Activated CD4-positive, alpha-beta T cell treated with anti-CD3 and anti-CD28 coated beads for 4 hours (primary cell): ENCODE measurements around the gene CSNK2A1.
"Not testable (repeated sequence)": the region's sequence is repeated elsewhere in the genome, so short reads cannot be mapped to it uniquely, and the experiment has no call there.

Source experiments
- DNase-seq, 2 donors: peaks; one replicate each; pipeline ENCODE4 v3.0.0-alpha.2; 2020

CSNK2A1 gene

GRCh38 chr20:543369-544152 is at the start of gene CSNK2A1:
Gene CSNK2A1, minus strand, starts transcription at chr20:543790. Its CDS starts 35,239 bp downstream, at chr20:508551.
- DNase-seq = peak; percentile 93 to 96

GRCh38 chr20:592506-592905 is 48.9 kb upstream of the CSNK2A1 start:
- no peak for DNase-seq

- no peak for DNase-seq
These were observed 48.4 kb upstream of the CSNK2A1 start for GRCh38 chr20:591941-592340.

DNA sequence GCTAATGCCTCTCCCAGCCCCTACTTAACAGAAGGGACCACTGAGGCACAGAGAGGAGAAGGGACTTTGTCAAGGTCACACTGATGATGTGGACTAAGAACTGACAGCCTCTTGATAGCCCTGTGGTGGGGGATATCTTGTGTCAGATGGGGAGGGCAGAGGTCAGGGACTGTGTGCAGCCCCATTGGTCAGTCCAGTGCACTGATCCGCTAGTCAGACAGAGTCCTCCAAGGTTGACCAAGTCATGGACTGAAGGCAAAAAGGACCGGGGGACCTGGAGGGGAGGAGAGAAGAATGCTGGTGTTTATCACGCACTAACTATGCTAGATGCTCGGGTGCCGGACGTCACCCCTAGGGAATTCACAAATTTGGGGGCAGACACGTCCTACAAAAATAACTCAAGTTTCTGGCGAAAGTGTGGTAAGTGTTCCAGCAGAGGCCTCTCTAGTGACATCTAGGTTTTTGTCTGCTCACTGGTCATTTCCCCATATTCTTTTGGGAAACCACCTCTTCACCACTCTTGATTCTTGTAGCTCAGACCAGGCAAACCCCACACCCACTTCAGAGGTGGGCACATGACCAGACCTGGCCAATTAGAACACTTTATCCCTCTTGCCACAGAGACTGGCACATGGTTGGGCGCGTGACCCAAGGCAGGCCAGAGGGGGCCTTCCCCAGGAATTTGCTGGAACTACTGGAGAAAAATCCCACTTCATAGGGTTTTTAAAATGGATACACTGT is 45.5 kb upstream of the CSNK2A1 start:
- DNase-seq = no peak

DNA sequence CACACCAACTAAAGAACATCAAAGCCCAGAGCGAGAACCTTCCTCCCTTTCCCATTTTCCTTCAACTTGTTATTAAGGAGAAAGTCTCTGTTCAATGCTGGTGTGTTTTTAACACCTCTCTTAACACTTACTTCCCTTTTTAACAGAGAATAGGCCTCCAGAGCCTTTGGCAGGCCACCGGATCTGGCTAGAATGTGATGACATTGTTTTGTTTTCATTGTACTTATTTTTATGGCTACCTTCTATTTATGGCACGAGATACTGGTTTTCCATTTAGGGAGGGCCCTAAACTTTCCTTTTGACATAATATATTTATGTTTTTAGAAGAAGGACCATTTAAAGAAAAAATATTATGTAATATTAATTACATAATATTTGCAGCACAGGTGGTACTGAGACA is 44.9 kb upstream of the CSNK2A1 start:
- DNase-seq = no peak

- no peak for DNase-seq
These were observed 41.3 kb upstream of the CSNK2A1 start for GRCh38 chr20:584971-585301.

DNA sequence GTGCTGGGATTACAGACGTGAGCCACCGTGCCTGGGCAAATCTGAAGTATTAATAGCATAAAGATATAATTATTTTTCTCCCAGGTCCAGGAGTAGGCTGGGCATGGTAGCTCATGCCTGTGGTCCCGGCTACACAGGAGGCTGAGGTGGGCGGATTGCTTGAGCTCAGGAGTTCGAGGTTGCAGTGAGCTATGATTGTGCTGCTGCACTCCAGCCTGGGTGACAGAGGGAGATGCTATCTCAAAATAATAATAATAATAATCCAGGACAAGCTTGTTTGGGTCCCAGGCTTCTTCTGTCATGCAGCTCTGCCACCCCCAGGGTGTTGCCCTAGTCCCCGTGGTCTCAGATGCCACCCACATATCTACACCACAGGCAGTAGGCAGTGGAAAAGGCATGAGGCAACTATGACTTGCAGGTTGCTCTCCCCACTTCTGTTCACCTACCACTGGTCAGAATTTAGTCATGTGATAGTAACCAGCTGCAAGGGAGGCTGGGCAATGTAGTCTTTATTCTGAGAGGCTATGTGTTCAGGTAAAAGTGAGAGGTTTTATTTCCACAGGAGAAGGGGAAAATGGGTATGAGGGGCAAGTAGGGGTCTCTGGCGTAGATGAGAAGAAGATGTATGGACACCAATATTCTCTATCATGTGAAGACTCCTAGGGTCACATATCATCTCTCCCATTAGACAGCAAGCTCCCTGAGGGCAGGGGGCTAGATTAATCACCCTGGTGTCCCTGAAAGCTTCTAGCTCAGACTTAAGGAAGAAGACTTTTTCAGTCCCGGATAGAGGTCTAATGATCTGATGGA is 40.8 kb upstream of the CSNK2A1 start:
- DNase-seq = no peak

- DNase-seq = no peak
These were observed 38.6 kb upstream of the CSNK2A1 start for GRCh38 chr20:582204-582603.

DNA sequence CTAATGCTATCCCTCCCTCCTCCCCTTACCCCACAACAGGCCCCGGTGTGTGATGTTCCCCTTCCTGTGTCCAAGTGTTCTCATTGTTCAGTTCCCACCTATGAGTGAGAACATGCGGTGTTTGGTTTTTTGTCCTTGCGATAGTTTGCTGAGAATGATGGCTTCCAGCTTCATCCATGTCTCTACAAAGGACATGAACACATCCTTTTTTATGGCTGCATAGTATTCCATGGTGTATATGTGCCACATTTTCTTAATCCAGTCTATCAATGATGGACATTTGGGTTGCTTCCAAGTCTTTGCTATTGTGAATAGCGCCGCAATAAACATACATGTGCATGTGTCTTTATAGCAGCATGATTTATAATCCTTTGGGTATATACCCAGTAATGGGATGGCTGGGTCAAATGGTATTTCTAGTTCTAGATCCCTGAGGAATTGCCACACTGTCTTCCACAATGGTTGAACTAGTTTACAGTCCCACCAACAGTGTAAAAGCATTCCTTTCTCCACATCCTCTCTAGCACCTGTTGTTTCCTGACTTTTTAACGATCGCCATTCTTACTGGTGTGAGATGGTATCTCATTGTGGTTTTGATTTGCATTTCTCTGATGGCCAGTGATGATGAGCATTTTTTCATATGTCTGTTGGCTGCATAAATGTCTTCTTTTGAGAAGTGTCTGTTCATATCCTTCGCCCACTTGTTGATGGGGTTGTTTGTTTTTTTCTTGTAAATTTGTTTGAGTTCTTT is 35.5 kb upstream of the CSNK2A1 start:
- not testable (repeated sequence) for DNase-seq

DNA sequence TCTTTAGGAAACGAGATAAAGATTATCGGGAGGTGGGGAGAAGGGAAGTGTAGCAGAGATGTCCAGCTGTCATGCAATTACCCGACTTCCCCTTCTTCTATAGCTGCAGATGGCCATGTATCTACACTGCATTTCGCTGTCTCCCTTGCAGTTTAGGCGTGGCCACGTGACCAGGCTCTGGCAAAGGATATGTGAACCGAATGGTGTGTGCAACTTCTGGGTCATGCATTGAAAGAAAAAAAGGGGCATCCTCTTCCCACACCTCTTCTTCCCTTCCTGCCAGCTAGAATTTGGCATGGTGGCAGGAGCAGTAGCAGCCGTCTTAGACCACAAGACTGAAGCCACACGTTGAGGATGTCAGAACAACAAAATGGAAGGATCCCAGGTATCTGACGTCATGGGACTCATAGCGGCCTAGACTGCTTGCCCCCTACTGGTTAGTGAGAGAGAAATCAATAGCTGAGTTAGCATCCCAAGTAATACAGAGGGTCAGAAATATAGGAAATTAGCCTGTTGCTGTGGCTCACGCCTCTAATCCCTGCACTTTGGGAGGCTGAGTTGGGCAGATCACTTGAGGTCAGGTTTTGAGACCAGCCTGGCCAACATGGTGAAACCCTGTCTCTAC is 33.7 kb upstream of the CSNK2A1 start:
- no peak for DNase-seq

- DNase-seq = no peak
These were observed 32.6 kb upstream of the CSNK2A1 start for GRCh38 chr20:576156-576555.

DNA sequence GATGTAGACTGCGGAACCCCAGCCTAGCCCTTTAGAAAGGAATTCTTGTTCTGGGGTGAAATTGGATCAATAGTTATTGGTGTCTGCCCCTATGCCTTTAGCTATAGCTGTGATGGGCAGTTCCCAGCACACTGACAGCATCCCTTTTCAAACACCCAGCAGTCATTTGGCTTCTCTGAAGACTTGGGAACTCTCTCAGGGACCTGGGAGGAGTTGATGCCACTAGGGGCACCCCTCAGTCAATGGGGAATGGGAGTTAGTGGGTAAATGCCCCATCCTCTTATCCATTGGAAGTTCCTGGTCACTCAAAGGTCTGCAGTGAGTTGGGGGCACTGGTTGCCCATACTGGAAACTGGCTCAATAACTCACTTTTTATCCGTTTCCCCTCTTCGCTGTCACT is 31.6 kb upstream of the CSNK2A1 start:
- no peak for DNase-seq

DNA sequence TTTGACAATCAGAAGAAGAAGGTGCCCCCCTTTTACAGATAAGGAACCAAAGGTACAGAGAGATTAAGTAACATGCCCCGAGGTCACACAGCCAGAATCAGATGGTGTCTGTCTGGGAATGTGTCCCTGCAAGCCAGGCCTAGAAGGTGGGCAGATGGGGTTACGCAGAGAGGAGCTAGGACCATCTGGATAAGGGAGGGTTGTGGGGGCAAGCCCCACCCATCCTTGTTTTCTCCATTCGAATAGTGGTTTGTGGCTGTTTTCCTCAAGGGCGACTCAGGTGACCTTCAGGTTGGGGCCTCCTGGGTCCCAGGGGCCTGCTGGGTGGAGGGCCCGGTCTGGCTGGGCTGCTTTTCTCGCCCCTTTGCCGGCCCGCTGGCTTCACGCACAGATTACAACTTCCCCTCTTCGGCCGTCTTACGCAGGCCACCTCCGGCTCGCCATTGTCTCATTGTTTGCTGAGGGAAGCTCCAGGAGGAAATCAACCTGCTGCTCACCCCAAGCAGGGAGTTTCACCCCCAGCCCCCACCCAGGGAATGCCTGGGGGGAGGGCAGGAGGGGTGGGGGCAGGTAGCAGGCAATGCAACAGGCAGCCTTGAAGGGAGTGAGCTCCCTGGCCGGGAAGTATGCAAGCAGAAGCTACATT is 30.8 kb upstream of the CSNK2A1 start:
- DNase-seq = no peak

GRCh38 chr20:573414-574296 is 30.1 kb upstream of the CSNK2A1 start:
- no peak for DNase-seq

DNA sequence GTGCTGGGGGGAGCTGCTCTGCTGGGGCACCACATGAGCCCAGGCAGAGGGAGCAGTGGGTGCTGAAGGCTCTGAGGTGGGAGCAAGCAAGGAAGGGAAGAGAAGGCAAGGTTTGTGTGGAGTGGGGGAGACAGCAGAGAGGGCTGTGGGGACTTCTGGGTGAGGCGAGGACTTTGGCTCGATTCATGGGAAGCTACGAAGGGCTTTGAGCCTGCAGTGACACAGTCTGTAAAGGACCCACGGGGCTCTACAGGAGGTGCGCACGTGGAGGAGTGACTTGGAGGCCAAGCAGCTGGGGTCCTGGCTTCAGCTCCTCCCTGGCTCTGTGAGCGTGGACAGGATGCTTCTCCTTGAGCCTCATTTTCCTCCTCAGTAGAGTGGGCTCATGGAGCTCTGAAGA is 29.1 kb upstream of the CSNK2A1 start:
- DNase-seq = no peak

DNA sequence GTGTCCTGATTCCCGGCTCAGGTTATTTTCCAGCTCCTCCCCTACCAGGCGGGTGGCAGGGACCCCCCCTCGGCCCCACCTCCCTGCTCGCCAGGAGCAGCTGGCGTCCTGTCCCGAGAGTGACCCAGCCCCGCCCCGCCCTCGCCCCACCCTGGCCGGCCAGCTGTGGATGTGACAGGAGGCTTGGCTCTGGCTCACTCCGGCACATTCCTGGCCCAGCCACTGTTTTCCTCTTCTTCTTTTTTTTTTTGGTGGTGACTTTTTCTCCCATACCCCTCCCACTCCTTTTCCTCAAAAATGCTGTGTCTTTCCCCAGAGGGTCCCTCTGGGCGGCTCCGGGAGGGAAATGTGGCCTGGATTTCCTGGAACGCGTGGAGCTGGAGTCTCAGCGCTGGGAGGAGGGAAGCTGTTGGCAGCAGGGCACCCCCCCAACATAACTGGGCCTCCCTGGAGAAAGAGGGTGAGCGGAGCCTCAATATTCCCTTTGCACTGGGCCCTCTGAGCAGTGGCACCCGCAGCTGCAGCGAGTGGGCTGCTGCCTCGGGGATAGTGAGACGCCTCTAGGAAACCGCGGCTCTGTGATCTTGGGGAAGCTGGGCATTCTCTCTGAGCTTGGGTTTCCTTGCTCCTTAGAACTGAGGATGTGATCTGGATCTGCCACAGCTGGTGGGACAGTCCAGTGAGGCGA is 28.3 kb upstream of the CSNK2A1 start:
- no peak for DNase-seq

- no peak for DNase-seq
These were observed 25.3 kb upstream of the CSNK2A1 start for GRCh38 chr20:568673-569415.

DNA sequence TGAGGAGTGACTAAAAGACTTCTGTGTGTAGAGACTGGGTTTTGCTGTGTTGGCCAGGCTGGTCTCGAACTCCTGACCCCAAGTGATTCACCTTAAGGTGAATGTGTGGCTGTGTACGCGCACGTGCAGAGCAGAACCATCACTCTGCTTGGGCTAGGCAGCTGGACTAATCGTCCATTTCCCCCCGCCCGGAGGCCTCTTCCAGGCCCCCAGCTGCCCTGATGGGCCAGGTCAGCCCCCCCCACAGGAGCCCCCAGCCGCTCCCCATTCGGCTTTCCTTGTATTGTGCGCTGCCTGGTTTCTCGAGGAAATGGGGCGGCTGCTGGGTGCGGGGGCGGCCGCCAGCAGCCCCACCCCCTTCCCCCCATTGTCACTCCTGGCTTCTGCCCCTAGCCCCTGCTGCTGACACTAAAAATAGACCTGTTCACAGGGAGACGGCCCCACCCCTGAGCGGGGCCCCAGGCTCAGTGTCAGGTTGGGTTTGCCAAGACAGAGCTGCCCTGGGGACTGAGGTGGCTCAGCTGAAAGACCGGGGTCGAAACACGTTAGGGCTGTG is 24.6 kb upstream of the CSNK2A1 start:
- DNase-seq = no peak

- DNase-seq = no peak
These were observed 20.6 kb upstream of the CSNK2A1 start for GRCh38 chr20:564192-564591.
